HepG2 (cell line): ENCODE measurements around the gene RFC2. TPM values are rescaled to one million over a fixed set of nuclear protein-coding genes. Genes with fewer than 3 reads are reported as not detected.

ENCODE experiments used
- CC2D1A ChIP-seq: sonication (generic); formaldehyde crosslinking; IDR thresholded peaks from 2 replicates; pipeline ENCODE4 v1.8.1; 2023; ENCODE audit warnings: mild to moderate bottlenecking, missing genetic modification reagents
- CCAR2 ChIP-seq: fragments of 200-400 bp; formaldehyde crosslinking; optimal IDR thresholded peaks from 2 replicates; pipeline ENCODE3; 2018; ENCODE audit warnings: low read depth, mild to moderate bottlenecking, low read length, moderate library complexity
- CSRNP2 ChIP-seq: sonication (generic); formaldehyde crosslinking; conservative IDR thresholded peaks from 2 replicates; pipeline ENCODE4 v1.8.0; 2022; ENCODE audit warnings: low read depth, missing genetic modification reagents
- DMTF1 ChIP-seq: sonication (generic); formaldehyde crosslinking; IDR thresholded peaks from 2 replicates; pipeline ENCODE4 v1.4.0; 2020; ENCODE audit warnings: mild to moderate bottlenecking, missing genetic modification reagents
- JUND ChIP-seq: sonication (generic); formaldehyde crosslinking; IDR thresholded peaks from 2 replicates; pipeline ENCODE4 v1.8.0; 2022; ENCODE audit warnings: mild to moderate bottlenecking, missing genetic modification reagents
- KDM4B ChIP-seq: sonication (generic); formaldehyde crosslinking; IDR thresholded peaks from 2 replicates; pipeline ENCODE4 v1.4.0; 2020; ENCODE audit warnings: missing genetic modification reagents
- MAFF ChIP-seq: IDR thresholded peaks from 2 replicates; pipeline ENCODE4 v1.6.1; 2011; ENCODE audit warnings: low read depth, low read length, improper control_type of control experiment
- MBNL3 ChIP-seq: fragments of 250-450 bp; sonication (Bioruptor Pico); conservative IDR thresholded peaks from 2 replicates; pipeline ENCODE4 v1.8.0; 2022; ENCODE audit warnings: mild to moderate bottlenecking, inconsistent platforms
- MLLT10 ChIP-seq: sonication (generic); formaldehyde crosslinking; IDR thresholded peaks from 2 replicates; pipeline ENCODE4 v1.4.0; 2020; ENCODE audit warnings: missing genetic modification reagents
- POGK ChIP-seq: sonication (generic); formaldehyde crosslinking; conservative IDR thresholded peaks from 2 replicates; pipeline ENCODE4 v1.8.0; 2022; ENCODE audit warnings: mild to moderate bottlenecking, moderate library complexity, missing genetic modification reagents
- SRSF9 ChIP-seq: fragments of 200-400 bp; formaldehyde crosslinking; IDR thresholded peaks from 2 replicates; pipeline ENCODE4 v1.6.1; 2018; ENCODE audit warnings: borderline replicate concordance, mild to moderate bottlenecking, low read depth, low read length; ENCODE audit not compliant: insufficient read depth, poor library complexity, severe bottlenecking
- TFAP4 ChIP-seq: sonication (generic); IDR thresholded peaks from 2 replicates; pipeline ENCODE4 v1.6.1; 2016; ENCODE audit warnings: low read depth, borderline replicate concordance
- TRIM22 ChIP-seq: fragments of 450-650 bp; IDR thresholded peaks from 2 replicates; pipeline ENCODE4 v1.6.1; 2017
- ZNF253 ChIP-seq: sonication (generic); formaldehyde crosslinking; IDR thresholded peaks from 2 replicates; pipeline ENCODE4 v1.8.0; 2022; ENCODE audit warnings: mild to moderate bottlenecking, missing genetic modification reagents, borderline replicate concordance
- ZNF382 ChIP-seq: sonication (generic); formaldehyde crosslinking; IDR thresholded peaks from 2 replicates; pipeline ENCODE4 v1.5.0; 2020; ENCODE audit warnings: missing genetic modification reagents, mild to moderate bottlenecking, borderline replicate concordance
- ZNF598 ChIP-seq: sonication (generic); formaldehyde crosslinking; IDR thresholded peaks from 2 replicates; pipeline ENCODE4 v1.5.1; 2020; ENCODE audit warnings: mild to moderate bottlenecking, missing genetic modification reagents, borderline replicate concordance
- ZSCAN29 ChIP-seq: sonication (generic); formaldehyde crosslinking; conservative IDR thresholded peaks from 2 replicates; pipeline ENCODE4 v1.4.0; 2020; ENCODE audit warnings: mild to moderate bottlenecking, missing genetic modification reagents
- polyA plus RNA-seq, 8 experiments: library from polyadenylated mRNA; depleted of rRNA in 3 of 8; stranded (reverse) in 7 of 8; unstranded in 1 of 8; fragments of >200 nt; fragmentation: Illumina TruSeq in 4 of 8; extraction: Trizol in 4 of 8; gene quantifications; 2 replicates each; pipeline versions ENCODE4 v1.2.1 to v1.2.3, GENCODE V29; 2011 to 2016; ENCODE audit warnings: low read depth in 4 of 8, missing spikeins in 1 of 8, mixed read lengths in 1 of 8; ENCODE audit not compliant: insufficient read depth in 1 of 8
- total RNA-seq, 5 experiments: library from RNA; depleted of rRNA; stranded (reverse); fragments of >200 nt; fragmentation: Illumina TruSeq; extraction: Trizol; gene quantifications; 2 replicates each; pipeline ENCODE4 v1.2.3, GENCODE V29; 2016; ENCODE audit warnings: low read depth in 1 of 5

Gene RFC2
- total and polyA plus RNA-seq, 2 of the 13 experiments (the other 11 are each of a cell fraction or from before 2014, with no cell fraction given): 14.6 to 43.5 TPM

GRCh38 chr7:74294191-74294998 is 40.2 kb upstream of the RFC2 start (continued):
- TF ChIP-seq TRIM22: no peak
- TF ChIP-seq SRSF9: no peak
- no peak for TF ChIP-seq CCAR2
- no peak for TF ChIP-seq CSRNP2 (CRISPR knock-in tag)
- no peak for TF ChIP-seq MAFF
- no peak for TF ChIP-seq MLLT10 (CRISPR knock-in tag)
- no peak for TF ChIP-seq ZNF382
- no peak for TF ChIP-seq MBNL3
- no peak for TF ChIP-seq POGK (CRISPR knock-in tag)
- no peak for TF ChIP-seq DMTF1 (CRISPR knock-in tag)
- peak; percentile 43; the same call in 1 of the 2 replicates for TF ChIP-seq TFAP4
- TF ChIP-seq ZSCAN29 (CRISPR knock-in tag): 0 out of 2 replicates have a peak, but pooled peaks have one; percentile 77
- TF ChIP-seq CC2D1A (CRISPR knock-in tag): no peak
- TF ChIP-seq ZNF253 (CRISPR knock-in tag): no peak
- no peak for TF ChIP-seq JUND (CRISPR knock-in tag)
- TF ChIP-seq ZNF598: no peak; the same call in 1 of the 2 replicates
- TF ChIP-seq KDM4B: 0 out of 2 replicates have a peak, but pooled peaks have one; percentile 13
